NCI-H1092 (cell line): ENCODE results near the gene CDIPT.

Experiments used
- DNase-seq: peaks from one replicate; lab custom pipeline; 2025; lab: John Stamatoyannopoulos, UW

Gene CDIPT

GRCh38 chr16:29809850-29810698 is 53.0 kb downstream of the CDIPT start:
- DNase-seq, result no peak

- DNase-seq, result no peak
Measured at GRCh38 chr16:29809031-29809747, 53.8 kb downstream of the CDIPT start.
